Measurements from ENCODE around the gene ADNP.
"Not testable (repeated sequence)": the region's sequence is repeated elsewhere in the genome, so short reads cannot be mapped to it uniquely, and the experiment has no call there.

Gene ADNP

GRCh38 chr20:50931306-50932015 lies at the start of gene ADNP:
Gene ADNP, minus strand, starts transcription at chr20:50931437. Its CDS starts 27,441 bp downstream, at chr20:50903996.
- FAIRE-seq = no peak

- FAIRE-seq = no peak
These were observed 48.9 kb upstream of the ADNP start for GRCh38 chr20:50980071-50980681.

- FAIRE-seq = not testable (repeated sequence)
These were observed 47.3 kb upstream of the ADNP start for GRCh38 chr20:50978533-50978932.

- FAIRE-seq = no peak
These were observed 46.1 kb upstream of the ADNP start for GRCh38 chr20:50977066-50978021.

- FAIRE-seq = no peak
These were observed 44.6 kb upstream of the ADNP start for GRCh38 chr20:50975701-50976330.

- no peak for FAIRE-seq
These were observed 38.7 kb upstream of the ADNP start for GRCh38 chr20:50969912-50970311.

- no peak for FAIRE-seq
These were observed 38.2 kb upstream of the ADNP start for GRCh38 chr20:50969435-50969834.

GRCh38 chr20:50968289-50968688 lies 37.1 kb upstream of the ADNP start:
- FAIRE-seq = no peak

- no peak for FAIRE-seq
These were observed 36.3 kb upstream of the ADNP start for GRCh38 chr20:50967586-50967985.

GRCh38 chr20:50959543-50960126 lies 28.4 kb upstream of the ADNP start:
- FAIRE-seq = no peak

GRCh38 chr20:50958615-50959542 lies 27.6 kb upstream of the ADNP start, which contains the start of gene MOCS3:
Gene MOCS3, plus strand, starts transcription at chr20:50958818. Its CDS starts 25 bp downstream, at chr20:50958843.
- peak; percentile 95 for FAIRE-seq

GRCh38 chr20:50957798-50958614 lies 26.8 kb upstream of the ADNP start, which contains the start of gene DPM1:
Gene DPM1, minus strand, starts transcription at chr20:50958532. Its CDS starts 9 bp downstream, at chr20:50958523.
- FAIRE-seq = no peak

- FAIRE-seq = no peak
These were observed 26.0 kb upstream of the ADNP start for GRCh38 chr20:50957276-50957675.

GRCh38 chr20:50953821-50954220 lies 22.6 kb upstream of the ADNP start:
- FAIRE-seq = no peak

- FAIRE-seq = no peak
These were observed 22.0 kb upstream of the ADNP start for GRCh38 chr20:50953196-50953595.

- FAIRE-seq = no peak
These were observed 17.0 kb upstream of the ADNP start for GRCh38 chr20:50948132-50948785.

- no peak for FAIRE-seq
These were observed 11.8 kb upstream of the ADNP start for GRCh38 chr20:50943069-50943468.

GRCh38 chr20:50933589-50933988 lies 2.4 kb upstream of the ADNP start:
- FAIRE-seq = no peak

- FAIRE-seq = no peak
These were observed 1.5 kb upstream of the ADNP start for GRCh38 chr20:50932691-50933280.

All from islet of Langerhans (tissue), 1 donor.